B cell (primary cell): Measurements from ENCODE around the gene CARD10. TPM values are rescaled to one million over a fixed set of nuclear protein-coding genes. Genes with fewer than 3 reads are reported as not detected.

Source experiments
- ATAC-seq: fragments of 200-7000 bp; cut with Tn5 transposase; one replicate; pipeline ENCODE4 v1.10.0; 2021; ENCODE audit warnings: low read depth, mild to moderate bottlenecking, moderate number of reproducible peaks, moderate library complexity
- CTCF ChIA-PET: fragments of 350-600 bp; sonication (Branson Sonifier 250); formaldehyde crosslinking; loops from one replicate; lab custom pipeline; 2021; ENCODE audit warnings: antibody characterized with exemption, inconsistent platforms; lab: Charles Lee
- POLR2A ChIA-PET: fragments of 350-600 bp; sonication (Branson Sonifier 250); formaldehyde crosslinking; loops from one replicate; lab custom pipeline; 2021; ENCODE audit warnings: antibody characterized with exemption; lab: Charles Lee
- DNase-seq: peaks from one replicate; pipeline ENCODE4 v3.0.0; 2013
- H2AFZ ChIP-seq: 2 replicates; pipeline ENCODE4 v1.6.1; 2012; ENCODE audit warnings: mild to moderate bottlenecking, low read depth, low read length; ENCODE audit not compliant: insufficient read depth, poor library complexity, severe bottlenecking
- H3K27ac ChIP-seq, 2 donors: 1 replicate in 1 of 2; 2 replicates in 1 of 2; pipeline ENCODE4 v1.5.1; 2012 to 2013; ENCODE audit warnings: low read length in 2 of 2, mild to moderate bottlenecking in 2 of 2, moderate library complexity in 1 of 2
- H3K27me3 ChIP-seq, 4 experiments: fragments of 200-600 bp in 1 of 4; sonication (generic) in 1 of 4; replicated peaks in 1 of 4; 1 replicate in 2 of 4; 2 replicates in 2 of 4; pipeline versions ENCODE4 v1.6.1 to v1.7.0; 2013 to 2016; ENCODE audit warnings: low read length in 3 of 4, mild to moderate bottlenecking in 2 of 4, mixed read lengths in 1 of 4, moderate library complexity in 1 of 4; ENCODE audit not compliant: insufficient read depth in 4 of 4, control insufficient read depth in 3 of 4; ENCODE audit errors: control extremely low read depth in 1 of 4
- H3K36me3 ChIP-seq, 2 experiments: replicated peaks in 1 of 2; 1 replicate in 1 of 2; 2 replicates in 1 of 2; pipeline versions ENCODE4 v1.6.1 to v1.7.1; 2013; ENCODE audit warnings: low read length in 1 of 2; ENCODE audit not compliant: insufficient read depth in 2 of 2, control insufficient read depth in 1 of 2; ENCODE audit errors: control extremely low read depth in 1 of 2, extremely low read depth in 1 of 2
- H3K4me1 ChIP-seq, 2 donors: fragments of 200-600 bp in 1 of 2; sonication (generic) in 1 of 2; 1 replicate in 1 of 2; 2 replicates in 1 of 2; pipeline versions ENCODE4 v1.5.1 to v1.6.1; 2013 to 2017; ENCODE audit warnings: low read length in 2 of 2; ENCODE audit not compliant: control insufficient read depth in 2 of 2, insufficient read depth in 2 of 2
- H3K4me2 ChIP-seq: replicated peaks from 2 replicates; pipeline ENCODE3; 2012; ENCODE audit warnings: mild to moderate bottlenecking, low read depth, low read length; ENCODE audit not compliant: poor library complexity, severe bottlenecking
- H3K4me3 ChIP-seq, 5 experiments: fragments of 200-600 bp in 1 of 5; sonication (generic) in 1 of 5; 1 replicate in 3 of 5; 2 replicates in 2 of 5; pipeline versions ENCODE4 v1.5.1 to v1.7.0; 2011 to 2016; ENCODE audit warnings: low read length in 4 of 5, mild to moderate bottlenecking in 4 of 5, low read depth in 2 of 5, control low read depth in 1 of 5, moderate library complexity in 1 of 5; ENCODE audit not compliant: insufficient read depth in 1 of 5; ENCODE audit errors: control extremely low read depth in 1 of 5, extremely low read depth in 1 of 5
- H3K79me2 ChIP-seq: fragments of 200-600 bp; sonication (generic); one replicate; pipeline ENCODE4 v1.6.0; 2016; ENCODE audit warnings: low read length; ENCODE audit not compliant: control insufficient read depth, insufficient read depth
- H3K9ac ChIP-seq: fragments of 200-600 bp; sonication (generic); 2 replicates; pipeline ENCODE4 v1.6.1; 2017; ENCODE audit warnings: mild to moderate bottlenecking, low read length, moderate library complexity
- H3K9me3 ChIP-seq, 3 donors: one replicate each; pipeline versions ENCODE4 v1.6.1 to v1.7.1; 2013; ENCODE audit warnings: low read length in 2 of 3; ENCODE audit not compliant: control insufficient read depth in 2 of 3, insufficient read depth in 1 of 3; ENCODE audit errors: control extremely low read depth in 1 of 3
- H4K20me1 ChIP-seq: 2 replicates; pipeline ENCODE4 v1.6.0; 2012; ENCODE audit warnings: mild to moderate bottlenecking, low read length; ENCODE audit not compliant: insufficient read depth, control insufficient read depth, poor library complexity, severe bottlenecking
- H3K27ac Mint-ChIP-seq: one replicate; pipeline ENCODE4 v1.8.0; 2021; ENCODE audit warnings: mixed read lengths
- H3K27me3 Mint-ChIP-seq: one replicate; pipeline ENCODE4 v1.8.0; 2021; ENCODE audit warnings: mixed read lengths
- H3K4me1 Mint-ChIP-seq: one replicate; pipeline ENCODE4 v1.8.0; 2021; ENCODE audit warnings: mixed read lengths
- H3K4me3 Mint-ChIP-seq: one replicate; pipeline ENCODE4 v1.8.0; 2021; ENCODE audit warnings: mixed read lengths
- H3K9me3 Mint-ChIP-seq: one replicate; pipeline ENCODE4 v1.8.0; 2022; ENCODE audit warnings: mixed read lengths; ENCODE audit not compliant: insufficient read depth
- EZH2 ChIP-seq: IDR thresholded peaks from 2 replicates; pipeline ENCODE4 v1.6.1; 2012; ENCODE audit warnings: borderline replicate concordance, low read depth, mild to moderate bottlenecking, moderate library complexity, low read length; ENCODE audit not compliant: insufficient read depth, poor library complexity, severe bottlenecking
- WGBS: methylation state at CpG from one replicate; pipeline ENCODE4 v1.1.5; 2013; ENCODE audit warnings: missing lambda C conversion rate; ENCODE audit not compliant: insufficient coverage; 5-methylcytosine and 5-hydroxymethylcytosine counted together
- intact Hi-C: fragments of 100-400 bp; cut with micrococcal nuclease; formaldehyde crosslinking; loops from one replicate; pipeline ENCODE4 v1.10.0; 2022
- polyA plus RNA-seq: library from polyadenylated mRNA; depleted of rRNA; stranded (reverse); fragments of >200 nt; gene quantifications from 2 replicates; pipeline ENCODE4 v1.2.3, GENCODE V29; 2012
- total RNA-seq, 2 donors: library from RNA; stranded (reverse); fragments of 120-200 nt in 1 of 2; gene quantifications; 1 replicate in 1 of 2; 2 replicates in 1 of 2; pipeline versions ENCODE4 v1.2.3 to v1.2.4, GENCODE V29; 2013 to 2022
- TF ChIP-seq, protein P1 (sequence below): fragments of 200-600 bp; IDR thresholded peaks from one replicate; pipeline ENCODE4 v1.8.0; 2022; ENCODE audit warnings: antibody characterized with exemption, mild to moderate bottlenecking

The CARD10 gene
- total and polyA plus RNA-seq, 2 donors (not counting 1 experiment from before 2014, with no cell fraction given), result not detected

DNA sequence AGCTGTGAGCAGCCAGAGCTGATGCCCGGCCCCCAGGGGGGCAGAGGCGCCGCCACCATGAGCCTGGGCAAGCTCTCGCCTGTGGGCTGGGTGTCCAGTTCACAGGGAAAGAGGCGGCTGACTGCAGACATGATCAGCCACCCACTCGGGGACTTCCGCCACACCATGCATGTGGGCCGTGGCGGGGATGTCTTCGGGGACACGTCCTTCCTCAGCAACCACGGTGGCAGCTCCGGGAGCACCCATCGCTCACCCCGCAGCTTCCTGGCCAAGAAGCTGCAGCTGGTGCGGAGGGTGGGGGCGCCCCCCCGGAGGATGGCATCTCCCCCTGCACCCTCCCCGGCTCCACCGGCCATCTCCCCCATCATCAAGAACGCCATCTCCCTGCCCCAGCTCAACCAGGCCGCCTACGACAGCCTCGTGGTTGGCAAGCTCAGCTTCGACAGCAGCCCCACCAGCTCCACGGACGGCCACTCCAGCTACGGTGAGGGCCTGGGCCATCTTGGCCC lies 47.2 kb upstream of the CARD10 start:
- TF ChIP-seq EZH2, result no peak
- TF ChIP-seq, protein P1, sequence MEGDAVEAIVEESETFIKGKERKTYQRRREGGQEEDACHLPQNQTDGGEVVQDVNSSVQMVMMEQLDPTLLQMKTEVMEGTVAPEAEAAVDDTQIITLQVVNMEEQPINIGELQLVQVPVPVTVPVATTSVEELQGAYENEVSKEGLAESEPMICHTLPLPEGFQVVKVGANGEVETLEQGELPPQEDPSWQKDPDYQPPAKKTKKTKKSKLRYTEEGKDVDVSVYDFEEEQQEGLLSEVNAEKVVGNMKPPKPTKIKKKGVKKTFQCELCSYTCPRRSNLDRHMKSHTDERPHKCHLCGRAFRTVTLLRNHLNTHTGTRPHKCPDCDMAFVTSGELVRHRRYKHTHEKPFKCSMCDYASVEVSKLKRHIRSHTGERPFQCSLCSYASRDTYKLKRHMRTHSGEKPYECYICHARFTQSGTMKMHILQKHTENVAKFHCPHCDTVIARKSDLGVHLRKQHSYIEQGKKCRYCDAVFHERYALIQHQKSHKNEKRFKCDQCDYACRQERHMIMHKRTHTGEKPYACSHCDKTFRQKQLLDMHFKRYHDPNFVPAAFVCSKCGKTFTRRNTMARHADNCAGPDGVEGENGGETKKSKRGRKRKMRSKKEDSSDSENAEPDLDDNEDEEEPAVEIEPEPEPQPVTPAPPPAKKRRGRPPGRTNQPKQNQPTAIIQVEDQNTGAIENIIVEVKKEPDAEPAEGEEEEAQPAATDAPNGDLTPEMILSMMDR, result no peak
- peak overlapping the region; percentile 80 for H3K4me2 ChIP-seq

DNA sequence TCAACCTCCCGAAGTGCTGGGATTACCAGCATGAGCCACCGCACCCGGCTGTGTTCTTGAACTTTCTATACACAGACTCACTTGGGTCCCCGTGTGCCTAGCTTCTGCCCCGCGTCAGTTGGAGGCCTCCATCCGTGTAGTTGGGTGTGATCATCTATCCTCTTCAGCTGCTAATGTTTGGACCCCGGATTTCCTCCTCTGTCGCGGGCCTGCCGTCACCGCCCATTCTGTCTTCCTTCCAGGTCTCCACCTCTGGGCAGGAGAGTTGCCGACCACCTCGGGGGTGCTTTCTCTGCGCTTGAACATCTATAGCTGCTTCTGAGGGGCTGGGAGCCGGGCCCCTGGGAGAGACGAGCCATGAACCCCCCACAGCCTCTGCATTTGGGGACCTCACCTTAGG lies 46.6 kb upstream of the CARD10 start:
- Histone ChIP-seq H3K79me2 (no peaks in the 10 kb centered on the region), H3K36me3 (no peaks in the 10 kb centered on the region), H3K4me3 (peak overlapping the region in 4 of 5 experiments; percentile 9 to 40 (median 30)), H3K4me2 (peak overlapping the region; percentile 80), H4K20me1 (no peaks in the 10 kb centered on the region), H3K4me1 (peaks cover 35 to 40% of the 10 kb centered on the region in 2 donors), H3K27me3 (peaks cover 0 to 35% (median 21%) of the 10 kb centered on the region in 4 experiments), H3K9me3 (peaks cover 0 to 21% (median 0%) of the 10 kb centered on the region in 3 donors), H3K9ac (peak overlapping the region; percentile 19), H3K27ac (peak overlapping the region; percentile 32 to 53), H2AFZ (peak overlapping the region; percentile 77)
- ChIA-PET CTCF (interaction anchor here (0.6 to 7.0 kb wide), 16 partner anchors 8 to 403 kb away, joined by 3 to 278 read pairs (median 10); partner anchors contain the start of genes LGALS2 and MFNG), POLR2A (interaction anchor here (0.7 kb wide), 2 partner anchors 14 to 23 kb away, joined by 12 read pairs; partner anchors contain the start of gene LGALS2)
- no peak for ATAC-seq
- Mint-ChIP-seq H3K4me3 (peak overlapping the region; percentile 69), H3K27me3 (peaks cover 31% of the 10 kb centered on the region), H3K9me3 (no peaks in the 10 kb centered on the region), H3K27ac (no peak overlapping the region), H3K4me1 (peaks cover 32% of the 10 kb centered on the region)
- DNase-seq, result no peak
- intact Hi-C loops, result no loop called here
- no peak for TF ChIP-seq EZH2
- TF ChIP-seq, protein P1, result no peak
- WGBS, result 27% methylated on average over 14 of the region's 17 CpGs

More for the DNA sequence above, 47.2 kb upstream of the CARD10 start:
- Histone ChIP-seq H3K27me3 (peaks cover 0 to 30% (median 15%) of the 10 kb centered on the region in 4 experiments), H3K79me2 (no peaks in the 10 kb centered on the region), H3K36me3 (no peaks in the 10 kb centered on the region), H3K9ac (peak overlapping the region; percentile 19), H3K9me3 (peaks cover 0 to 16% (median 0%) of the 10 kb centered on the region in 3 donors), H2AFZ (peak overlapping the region; percentile 77), H3K4me1 (peaks cover 29 to 35% of the 10 kb centered on the region in 2 donors), H3K4me3 (peak overlapping the region in 4 of 5 experiments; percentile 9 to 40 (median 30)), H3K27ac (peak overlapping the region; percentile 44 to 53), H4K20me1 (no peaks in the 10 kb centered on the region)
- ATAC-seq (peak; percentile 43), DNase-seq (peak; percentile 77)
- ChIA-PET POLR2A (interaction anchor here (1.0 to 1.1 kb wide), 2 partner anchors 33 to 42 kb away, joined by 3 to 4 read pairs; partner anchors contain the start of gene GGA1), CTCF (interaction anchor here (0.6 to 7.0 kb wide), 36 partner anchors 9 to 404 kb away, joined by 3 to 278 read pairs (median 5); partner anchors contain the start of genes CYTH4, LGALS2 and MFNG)
- 2% methylated on average over 28 of the region's 28 CpGs for WGBS
- H3K4me1 Mint-ChIP-seq, result peaks cover 29% of the 10 kb centered on the region
- no peaks in the 10 kb centered on the region for H3K9me3 Mint-ChIP-seq
- H3K27me3 Mint-ChIP-seq, result peaks cover 31% of the 10 kb centered on the region
- H3K27ac Mint-ChIP-seq, result no peak overlapping the region
- peak overlapping the region; percentile 61 for H3K4me3 Mint-ChIP-seq
- intact Hi-C loops, result no loop called here
